Brain pericyte (primary cell): Measurements from ENCODE around the gene GFRA3.
"Not testable (repeated sequence)": the region's sequence is repeated elsewhere in the genome, so short reads cannot be mapped to it uniquely, and the experiment has no call there.

Experiments used
- DNase-seq: peaks from one replicate; pipeline ENCODE4 v3.0.0-alpha.2; 2012; ENCODE audit warnings: low read depth, low spot score

Gene GFRA3, protein sequence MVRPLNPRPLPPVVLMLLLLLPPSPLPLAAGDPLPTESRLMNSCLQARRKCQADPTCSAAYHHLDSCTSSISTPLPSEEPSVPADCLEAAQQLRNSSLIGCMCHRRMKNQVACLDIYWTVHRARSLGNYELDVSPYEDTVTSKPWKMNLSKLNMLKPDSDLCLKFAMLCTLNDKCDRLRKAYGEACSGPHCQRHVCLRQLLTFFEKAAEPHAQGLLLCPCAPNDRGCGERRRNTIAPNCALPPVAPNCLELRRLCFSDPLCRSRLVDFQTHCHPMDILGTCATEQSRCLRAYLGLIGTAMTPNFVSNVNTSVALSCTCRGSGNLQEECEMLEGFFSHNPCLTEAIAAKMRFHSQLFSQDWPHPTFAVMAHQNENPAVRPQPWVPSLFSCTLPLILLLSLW

DNA sequence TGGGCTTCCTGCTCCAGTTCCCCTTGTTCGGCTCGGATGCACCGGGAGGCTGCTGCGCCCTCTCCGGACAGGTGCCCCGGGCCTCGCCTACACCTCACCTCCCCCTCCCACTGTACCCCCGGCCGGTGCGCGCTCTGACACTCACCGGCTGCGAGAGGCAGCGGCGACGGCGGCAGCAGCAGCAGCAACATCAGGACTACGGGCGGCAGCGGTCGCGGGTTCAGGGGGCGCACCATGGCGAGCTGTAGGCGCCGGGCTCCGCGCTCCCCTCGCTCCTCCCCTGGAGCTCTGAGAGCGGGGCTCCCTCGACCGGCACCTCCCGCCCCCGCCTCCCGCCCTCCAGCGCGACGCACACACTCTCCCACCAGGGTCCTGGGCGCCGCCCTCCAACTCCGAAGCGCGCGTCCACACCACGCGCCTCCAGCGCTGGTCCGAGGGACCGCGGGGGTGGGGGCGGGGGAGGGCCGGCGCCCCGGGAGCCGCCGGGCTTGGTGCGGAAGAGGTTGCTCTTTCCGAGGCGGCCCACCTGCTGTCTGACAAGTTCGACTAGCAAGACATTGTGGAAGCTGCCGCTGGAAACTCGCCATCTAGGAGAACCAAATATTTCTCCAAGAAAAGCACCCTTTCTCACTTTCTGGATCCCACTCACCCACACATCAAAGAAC lies at the start of gene GFRA3:
TSS of gene GFRA3 (minus strand) at position 433 of the 665 bp plus-strand sequence. CDS start at position 236, 197 bp downstream.
- DNase-seq, result no peak

- DNase-seq, result not testable (repeated sequence)
Measured at GRCh38 chr5:138318211-138318610, 43.8 kb upstream of the GFRA3 start.

GRCh38 chr5:138316355-138316754 lies 41.9 kb upstream of the GFRA3 start:
- no peak for DNase-seq

DNA sequence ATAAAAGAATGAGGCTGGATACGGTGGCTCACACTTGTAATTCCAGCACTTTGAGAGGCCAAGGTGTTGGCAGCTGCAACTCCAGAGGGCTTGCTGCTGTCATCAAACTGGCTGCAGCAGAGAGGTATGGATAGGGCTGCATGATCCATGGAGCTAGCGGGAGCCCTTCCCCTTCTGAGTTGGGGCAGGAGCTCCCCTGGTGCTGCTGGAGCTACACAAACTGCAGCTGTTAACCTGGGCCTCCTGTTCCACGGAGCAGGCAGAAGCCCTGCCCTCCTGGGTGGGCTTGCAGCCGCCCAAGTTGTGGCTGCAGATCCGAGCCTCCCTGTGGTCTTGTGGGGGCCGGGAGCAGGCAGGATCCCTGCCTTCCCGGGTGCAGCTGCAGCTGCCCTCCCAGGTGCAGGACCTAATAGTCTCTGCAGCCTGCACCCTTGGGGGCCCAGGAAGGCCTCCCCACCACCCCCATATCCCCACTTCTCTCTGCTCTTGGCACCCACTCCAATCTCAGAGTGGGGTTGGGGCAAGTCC lies 41.4 kb upstream of the GFRA3 start:
- no peak for DNase-seq

DNA sequence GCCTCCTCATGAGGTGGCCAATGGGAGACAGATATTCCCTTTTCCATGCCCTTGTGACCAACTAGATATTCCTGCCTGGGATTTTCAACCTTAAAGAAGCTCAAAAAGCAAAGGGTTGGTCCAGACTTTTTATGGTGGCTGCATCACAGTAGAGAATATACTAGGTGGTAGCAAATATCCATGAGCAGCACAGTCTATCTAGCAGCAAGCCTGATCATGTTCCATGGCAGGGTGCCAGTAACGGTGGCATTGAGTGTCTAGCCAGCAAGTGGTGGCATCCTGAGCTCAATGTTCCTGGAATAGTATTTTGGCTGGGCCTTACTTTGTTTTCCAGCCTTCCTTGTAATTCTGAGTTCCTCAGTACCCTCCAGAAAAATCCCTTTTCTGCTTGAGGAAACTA lies 31.4 kb upstream of the GFRA3 start:
- no peak for DNase-seq

DNA sequence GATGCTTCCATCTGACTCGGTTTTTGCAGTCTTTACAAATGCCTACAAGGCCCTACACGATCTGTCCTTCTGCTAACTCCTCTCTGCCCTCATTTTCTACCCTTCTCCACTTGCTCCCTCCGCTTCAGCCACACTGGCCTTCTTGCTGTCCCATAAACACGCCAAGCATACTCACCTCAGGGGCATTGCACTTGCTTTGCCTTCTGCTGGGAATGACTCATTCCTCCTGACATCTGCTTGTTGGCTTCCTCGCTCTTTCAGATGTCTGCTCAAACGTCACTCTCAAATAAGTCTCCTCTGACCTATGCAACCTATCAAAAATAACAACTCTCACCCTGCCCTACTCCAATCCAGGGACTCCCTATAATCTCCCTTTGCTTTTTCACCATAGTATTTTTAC lies 29.0 kb upstream of the GFRA3 start:
- no peak for DNase-seq

DNA sequence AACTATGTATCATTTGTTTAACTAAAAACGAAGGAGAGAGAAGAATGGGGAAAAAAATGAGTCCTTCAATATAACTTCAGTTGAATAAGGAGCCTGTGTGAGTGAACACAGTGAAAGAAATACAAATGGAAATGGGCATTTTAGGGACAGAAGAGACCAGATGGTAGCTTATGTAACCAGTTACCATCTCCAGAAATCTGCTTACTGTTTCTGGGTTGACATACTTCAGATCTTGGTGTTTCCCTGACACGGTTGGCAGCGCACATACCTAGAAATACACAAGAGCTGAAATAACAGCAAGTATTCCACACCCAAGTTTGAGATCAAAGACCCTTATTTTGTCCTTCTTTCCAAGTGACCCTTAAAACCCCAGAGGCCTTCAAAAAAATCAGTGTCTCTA lies 14.9 kb upstream of the GFRA3 start:
- DNase-seq, result no peak

DNA sequence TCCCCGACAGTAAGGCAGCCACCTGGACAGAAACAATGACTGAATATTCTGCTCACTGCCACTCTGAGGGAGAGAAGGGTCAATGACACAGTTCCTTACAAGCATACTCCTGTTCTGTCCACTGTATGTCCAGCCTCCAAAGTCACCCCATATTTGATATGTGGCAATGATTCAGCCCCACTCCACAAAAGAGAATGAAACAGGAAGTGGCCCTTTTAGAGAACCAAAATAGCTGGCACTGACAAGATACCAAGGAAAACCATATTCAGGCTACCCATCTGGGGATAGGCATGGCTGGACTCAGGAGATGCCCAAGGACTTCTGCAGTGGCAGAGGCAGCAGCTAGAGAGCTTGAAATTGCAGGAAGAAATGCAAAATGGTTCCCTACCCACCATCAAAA lies 12.8 kb upstream of the GFRA3 start:
- DNase-seq, result no peak

DNA sequence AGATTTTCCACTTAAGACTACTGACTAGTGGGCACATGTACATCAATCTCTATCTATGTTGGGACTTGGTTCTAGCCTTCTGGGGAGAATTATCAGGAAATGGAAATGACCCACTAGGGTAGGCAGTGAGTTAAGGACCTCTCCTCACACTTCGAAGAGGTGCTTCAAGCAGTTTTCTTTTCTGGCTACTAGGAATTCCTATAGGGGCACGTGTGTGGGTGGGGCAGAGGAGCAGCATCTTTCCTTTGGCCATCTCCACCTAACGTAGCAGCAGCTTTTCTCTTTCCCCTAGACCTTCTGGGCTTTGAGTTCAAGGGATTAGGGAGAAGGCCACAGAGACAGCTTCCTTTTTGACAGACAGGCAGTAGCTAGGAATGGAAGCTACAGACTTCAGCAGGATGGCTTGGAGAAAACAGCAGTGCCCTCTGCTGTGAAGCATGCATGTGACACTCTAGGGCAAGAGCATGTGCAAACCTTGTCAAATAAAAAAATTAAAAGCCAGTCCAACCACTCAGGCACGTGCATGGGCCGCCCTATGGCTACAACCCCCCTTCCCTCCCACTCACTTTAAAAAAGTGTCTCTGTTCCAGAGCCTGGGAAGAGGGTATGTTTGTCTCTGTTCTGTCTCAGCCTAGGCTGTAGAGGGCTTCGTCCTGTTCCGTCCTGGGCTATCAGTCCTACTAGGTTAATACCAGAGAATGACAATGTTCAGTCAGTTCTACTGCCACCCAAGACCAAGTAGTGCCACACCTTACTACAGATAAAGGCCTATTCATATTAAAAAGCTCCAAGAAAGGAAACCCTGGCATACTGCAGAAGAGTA lies 8.7 kb upstream of the GFRA3 start:
- no peak for DNase-seq

- no peak for DNase-seq
Measured at GRCh38 chr5:138280915-138281314, 6.5 kb upstream of the GFRA3 start.

DNA sequence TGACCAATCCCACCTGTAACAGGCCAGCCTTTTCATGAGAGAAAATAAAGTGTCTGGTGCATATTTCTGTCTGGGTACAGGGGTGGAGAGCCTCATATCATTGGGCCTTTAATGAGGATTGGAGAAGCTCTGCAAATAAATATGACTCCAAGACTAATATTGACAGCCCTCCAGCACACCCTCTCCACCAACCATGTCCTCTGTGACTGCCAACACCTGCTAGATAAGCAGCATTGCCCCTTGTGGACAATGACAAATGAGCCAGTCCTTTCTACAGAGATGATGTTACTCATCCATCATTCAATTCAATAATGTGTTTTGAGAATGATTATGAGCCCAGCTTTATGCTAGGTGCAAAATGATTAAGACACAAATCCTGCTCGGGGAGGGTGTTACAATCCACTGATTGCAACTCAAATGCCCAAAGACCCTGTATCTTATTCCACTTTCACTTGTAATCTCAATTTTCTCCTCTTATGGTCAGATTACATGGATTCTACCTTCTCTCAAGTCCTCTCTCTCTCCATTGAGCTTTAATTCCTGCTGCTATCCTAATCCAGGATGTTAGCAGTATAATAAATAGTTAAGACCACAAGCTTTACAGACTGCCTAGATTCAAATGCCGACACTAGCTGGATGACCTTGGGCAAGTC lies 2.1 kb upstream of the GFRA3 start:
- DNase-seq, result no peak

DNA sequence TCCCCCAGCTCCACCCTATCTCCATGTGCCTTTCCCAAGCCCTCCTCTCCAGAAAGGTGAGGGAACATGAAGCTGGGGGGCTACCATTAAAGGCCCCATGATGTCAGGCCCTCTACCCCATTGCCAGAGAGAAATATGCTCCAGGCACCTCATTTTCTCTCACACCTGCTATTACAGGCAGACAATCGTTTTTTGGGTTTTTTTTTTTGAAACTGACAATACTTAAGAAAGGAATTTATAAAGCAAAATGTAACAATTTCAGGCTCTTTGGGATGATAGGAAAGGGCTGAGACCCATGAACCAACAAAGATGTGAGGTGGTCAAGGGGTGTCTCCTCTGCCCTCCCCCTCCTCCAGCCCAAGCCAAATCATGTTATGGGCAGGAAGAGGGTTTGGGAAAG lies 1.5 kb upstream of the GFRA3 start:
- DNase-seq, result no peak

- no peak for DNase-seq
Measured at GRCh38 chr5:138275379-138275782, 960 bp upstream of the GFRA3 start.

DNA sequence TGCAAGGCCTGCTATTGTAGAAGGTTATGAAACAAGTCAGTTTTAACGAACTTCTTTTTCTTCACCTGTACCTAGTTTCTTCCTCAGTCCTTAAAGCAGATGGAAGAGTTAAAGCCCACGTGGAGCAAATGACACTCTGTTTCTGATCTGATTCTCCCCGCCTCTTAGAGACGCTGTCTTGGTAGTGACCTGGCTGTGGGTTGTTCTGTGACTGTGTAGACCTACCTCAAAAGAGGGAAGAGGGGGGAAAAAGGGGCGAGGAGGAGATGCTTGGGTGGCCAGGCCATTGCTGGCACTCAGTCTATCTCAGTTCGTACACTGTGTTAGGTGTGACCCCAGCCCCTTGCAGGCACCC lies 610 bp downstream of the GFRA3 start:
- no peak for DNase-seq

- DNase-seq, result no peak
Measured at GRCh38 chr5:138272681-138273080, 1.7 kb downstream of the GFRA3 start.

- no peak for DNase-seq
Measured at GRCh38 chr5:138271281-138271680, 3.1 kb downstream of the GFRA3 start.

- no peak for DNase-seq
Measured at GRCh38 chr5:138264183-138264582, 10.2 kb downstream of the GFRA3 start.

- no peak for DNase-seq
Measured at GRCh38 chr5:138263581-138263980, 10.8 kb downstream of the GFRA3 start.

- no peak for DNase-seq
Measured at GRCh38 chr5:138258704-138259292, 15.6 kb downstream of the GFRA3 start.

- no peak for DNase-seq
Measured at GRCh38 chr5:138257583-138257982, 16.8 kb downstream of the GFRA3 start.

DNA sequence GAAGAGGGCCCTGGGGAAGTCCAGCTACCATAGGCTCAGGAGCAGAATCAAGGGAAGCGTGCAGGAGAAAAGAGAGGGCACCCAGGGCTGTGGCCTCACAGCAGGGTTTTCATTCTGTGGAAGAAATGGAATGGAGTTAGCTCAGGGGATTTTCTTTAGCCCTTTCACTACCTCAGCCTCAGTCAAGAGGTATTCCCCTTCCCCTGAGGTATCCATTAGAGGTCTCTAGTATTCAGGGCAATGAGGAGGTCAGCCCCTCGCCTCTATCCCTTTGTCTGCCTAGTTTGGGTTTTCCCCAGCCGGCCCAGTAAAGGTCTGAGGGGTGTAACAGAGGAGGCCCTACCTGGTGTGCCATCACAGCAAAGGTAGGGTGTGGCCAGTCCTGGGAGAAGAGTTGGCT lies 21.5 kb downstream of the GFRA3 start:
- DNase-seq, result no peak
